ENCODE data around the gene TTC23L. TPM values are rescaled to one million over a fixed set of nuclear protein-coding genes. Genes with fewer than 3 reads are reported as not detected.

The TTC23L gene
- total and polyA plus RNA-seq, 2 of the 8 experiments (the other 6 are each of a cell fraction or from before 2014, with no cell fraction given): 1.1 to 2.4 TPM

DNA sequence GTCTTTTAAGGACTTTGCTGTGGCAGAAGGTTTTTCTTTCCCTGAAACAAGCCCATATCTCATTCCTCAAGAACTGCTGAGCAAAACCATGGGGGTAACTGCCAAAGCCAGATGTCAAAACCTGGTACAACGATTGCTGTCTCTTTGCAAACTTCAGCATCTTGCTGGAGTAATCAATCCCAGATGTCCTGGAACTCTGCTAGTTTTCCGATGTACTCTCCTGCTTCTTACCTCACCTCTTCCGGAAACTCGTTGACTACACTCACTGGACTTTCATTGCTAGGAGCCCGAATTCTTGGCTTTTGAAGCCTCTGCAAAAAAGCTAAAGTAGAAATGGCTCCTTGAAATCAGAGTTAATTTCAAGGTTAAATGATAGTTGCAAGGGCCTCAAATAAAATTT, 53.0 kb downstream of the TTC23L start (continued):
- TF ChIP-seq TEAD4 (IDR thresholded peaks at IDR 0.05; ENCODE audit: low read depth, low read length) (no peak), ZNF274 (IDR thresholded peaks at IDR 0.05; ENCODE audit: borderline replicate concordance, extremely low read depth, low read length) (no peak), NRF1 (IDR thresholded peaks at IDR 0.05; ENCODE audit: low read depth, low read length) (no peak), CTBP2 (IDR thresholded peaks at IDR 0.05; ENCODE audit: borderline replicate concordance, insufficient read depth, insufficient read length, low read length) (no peak), SRF (IDR thresholded peaks at IDR 0.05; ENCODE audit: low read depth, low read length) (no peak)
- TF ChIP-seq, protein P1, sequence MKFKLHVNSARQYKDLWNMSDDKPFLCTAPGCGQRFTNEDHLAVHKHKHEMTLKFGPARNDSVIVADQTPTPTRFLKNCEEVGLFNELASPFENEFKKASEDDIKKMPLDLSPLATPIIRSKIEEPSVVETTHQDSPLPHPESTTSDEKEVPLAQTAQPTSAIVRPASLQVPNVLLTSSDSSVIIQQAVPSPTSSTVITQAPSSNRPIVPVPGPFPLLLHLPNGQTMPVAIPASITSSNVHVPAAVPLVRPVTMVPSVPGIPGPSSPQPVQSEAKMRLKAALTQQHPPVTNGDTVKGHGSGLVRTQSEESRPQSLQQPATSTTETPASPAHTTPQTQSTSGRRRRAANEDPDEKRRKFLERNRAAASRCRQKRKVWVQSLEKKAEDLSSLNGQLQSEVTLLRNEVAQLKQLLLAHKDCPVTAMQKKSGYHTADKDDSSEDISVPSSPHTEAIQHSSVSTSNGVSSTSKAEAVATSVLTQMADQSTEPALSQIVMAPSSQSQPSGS (IDR thresholded peaks at IDR 0.05; ENCODE audit: low read length): no peak

Measured in H1 (cell line).